ENCODE data around the gene STMN1. TPM values are rescaled to one million over a fixed set of nuclear protein-coding genes. Genes with fewer than 3 reads are reported as not detected.

Gene STMN1
- total and polyA plus RNA-seq, 2 of the 8 experiments (the other 6 are each of a cell fraction or from before 2014, with no cell fraction given): 116 to 564 TPM

- H2BK20ac ChIP-seq (ENCODE audit: low read length): no peak overlapping the region
- H2BK120ac ChIP-seq (replicated peaks; ENCODE audit: low read depth, low read length): no peak overlapping the region
- no peak overlapping the region for H4K5ac ChIP-seq (ENCODE audit: insufficient read length, low read depth, low read length)
- no peak overlapping the region for H2BK5ac ChIP-seq (ENCODE audit: low read depth, low read length)
- no peaks in the 10 kb centered on the region for H4K20me1 ChIP-seq (replicated peaks in 1 of 2; ENCODE audit: control insufficient read depth in 1 of 2, insufficient read depth in 2 of 2, low read length in 2 of 2)
- no peak overlapping the region for H3K4me2 ChIP-seq (ENCODE audit: insufficient read depth in 1 of 2, low read depth in 2 of 2, low read length in 2 of 2)
- no peak overlapping the region for H4K91ac ChIP-seq (replicated peaks; ENCODE audit: insufficient read length, low read length)
- FAIRE-seq (no peak), DNase-seq (ENCODE audit: low read depth in 1 of 2, low spot score in 2 of 2) (no peak)
- no peak overlapping the region for H2BK15ac ChIP-seq (ENCODE audit: low read length)
- no peak overlapping the region for H3K18ac ChIP-seq (ENCODE audit: extremely low read depth, low read length)
- H3K23ac ChIP-seq (ENCODE audit: insufficient read length): no peak overlapping the region
- no peaks in the 10 kb centered on the region for H3K79me2 ChIP-seq (ENCODE audit: control insufficient read depth in 1 of 2, insufficient read depth in 2 of 2, low read length in 2 of 2)
- POLR2A ChIA-PET (ENCODE audit: partially characterized antibody): interaction anchor here (0.9 to 3.0 kb wide), 2 partner anchors 10 to 38 kb away, joined by 3 to 10 read pairs; partner anchors contain the start of gene PAQR7
- no peak overlapping the region for H3K27ac ChIP-seq (ENCODE audit: low read depth, low read length)
- H3K4me1 ChIP-seq (replicated peaks in 1 of 4; ENCODE audit: control insufficient read depth in 3 of 4, insufficient read depth in 4 of 4, low read length in 3 of 4): no peaks in the 10 kb centered on the region; a peak in 1 of 7 replicates
- no peak overlapping the region for H3K14ac ChIP-seq (ENCODE audit: insufficient read length)
- no peaks in the 10 kb centered on the region for H3K27me3 ChIP-seq (replicated peaks in 1 of 4; ENCODE audit: control insufficient read depth in 3 of 4, extremely low read depth in 1 of 4, insufficient read depth in 3 of 4, low read length in 3 of 4)
- H3K23me2 ChIP-seq (ENCODE audit: low read depth, low read length): no peaks in the 10 kb centered on the region
- CTCF ChIA-PET (ENCODE audit: partially characterized antibody): interaction anchor here (0.6 to 3.2 kb wide), 7 partner anchors 10 to 154 kb away, joined by 3 to 12 read pairs (median 4); no protein-coding TSS in a partner anchor
- H3K56ac ChIP-seq (replicated peaks; ENCODE audit: insufficient read length, low read depth, low read length): no peak overlapping the region
- no peaks in the 10 kb centered on the region for H3K36me3 ChIP-seq (ENCODE audit: control insufficient read depth in 2 of 4, insufficient read depth in 4 of 4, low read length in 3 of 4)
- H3K79me1 ChIP-seq (ENCODE audit: low read depth, low read length): no peaks in the 10 kb centered on the region
- H4K8ac ChIP-seq (ENCODE audit: extremely low read depth, insufficient read depth, low read length): no peak overlapping the region
- no peaks in the 10 kb centered on the region for H3K9me3 ChIP-seq (ENCODE audit: insufficient read depth in 2 of 2, low read depth in 1 of 2, low read length in 1 of 2)
- H2AK5ac ChIP-seq (ENCODE audit: low read depth, low read length): no peak overlapping the region
- no peak overlapping the region for H3K4me3 ChIP-seq (ENCODE audit: extremely low read depth in 1 of 4, insufficient read depth in 2 of 4, low read depth in 3 of 4, low read length in 4 of 4)
- no peak overlapping the region for H2AFZ ChIP-seq (ENCODE audit: low read length)
- no peak overlapping the region for H2BK12ac ChIP-seq (ENCODE audit: low read depth, low read length)
- no peak overlapping the region for H3K9ac ChIP-seq (replicated peaks in 1 of 4; ENCODE audit: extremely low read depth in 1 of 4, low read depth in 3 of 4, low read length in 3 of 4)
- no peak overlapping the region for H3K4ac ChIP-seq (replicated peaks; ENCODE audit: insufficient read length, low read depth, low read length)
- no peak for TF ChIP-seq EP300 (IDR thresholded peaks at IDR 0.05; ENCODE audit: borderline replicate concordance in 1 of 2, low read depth in 2 of 2, low read length in 2 of 2)
- TF ChIP-seq KDM1A (IDR thresholded peaks at IDR 0.05; ENCODE audit: borderline replicate concordance, low read length): no peak
- no peak for TF ChIP-seq RXRA (IDR thresholded peaks at IDR 0.05; ENCODE audit: insufficient read depth, low read depth, low read length)
- TF ChIP-seq CREB1 (IDR thresholded peaks at IDR 0.05): no peak
- no peak for TF ChIP-seq MAFK (IDR thresholded peaks at IDR 0.05; ENCODE audit: low read depth, low read length)
- TF ChIP-seq MAX (IDR thresholded peaks at IDR 0.05): no peak
- TF ChIP-seq EZH2 (IDR thresholded peaks at IDR 0.05; ENCODE audit: low read depth, low read length, severe bottlenecking): no peak
- TF ChIP-seq, protein P1, sequence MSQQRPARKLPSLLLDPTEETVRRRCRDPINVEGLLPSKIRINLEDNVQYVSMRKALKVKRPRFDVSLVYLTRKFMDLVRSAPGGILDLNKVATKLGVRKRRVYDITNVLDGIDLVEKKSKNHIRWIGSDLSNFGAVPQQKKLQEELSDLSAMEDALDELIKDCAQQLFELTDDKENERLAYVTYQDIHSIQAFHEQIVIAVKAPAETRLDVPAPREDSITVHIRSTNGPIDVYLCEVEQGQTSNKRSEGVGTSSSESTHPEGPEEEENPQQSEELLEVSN (IDR thresholded peaks at IDR 0.05): no peak
- TF ChIP-seq SUZ12 (IDR thresholded peaks at IDR 0.05; ENCODE audit: low read length): no peak
- no peak for TF ChIP-seq CTCF (IDR thresholded peaks at IDR 0.05; ENCODE audit: control extremely low read depth in 1 of 3, insufficient read depth in 1 of 3, low read depth in 1 of 3, low read length in 3 of 3)
- TF ChIP-seq TBP (IDR thresholded peaks at IDR 0.05; ENCODE audit: low read depth, low read length): no peak
- no peak for TF ChIP-seq TAF1 (IDR thresholded peaks at IDR 0.05; ENCODE audit: low read depth, low read length)
These were observed 7.0 kb upstream of the STMN1 start for GRCh38 chr1:25913206-25913605.

Measured in H1 (cell line).